PFSK-1 (cell line): Measurements from ENCODE around the gene ANKRD13D.

Experiments used
- POLR2AphosphoS5 ChIP-seq: IDR thresholded peaks from 2 replicates; pipeline ENCODE4 v1.6.1; 2012; ENCODE audit warnings: low read depth, mild to moderate bottlenecking, control low read depth, low read length, moderate library complexity
- TAF1 ChIP-seq: IDR thresholded peaks from 2 replicates; pipeline ENCODE4 v1.6.1; 2012; ENCODE audit warnings: low read length, control low read depth, borderline replicate concordance; ENCODE audit not compliant: insufficient read depth

DNA sequence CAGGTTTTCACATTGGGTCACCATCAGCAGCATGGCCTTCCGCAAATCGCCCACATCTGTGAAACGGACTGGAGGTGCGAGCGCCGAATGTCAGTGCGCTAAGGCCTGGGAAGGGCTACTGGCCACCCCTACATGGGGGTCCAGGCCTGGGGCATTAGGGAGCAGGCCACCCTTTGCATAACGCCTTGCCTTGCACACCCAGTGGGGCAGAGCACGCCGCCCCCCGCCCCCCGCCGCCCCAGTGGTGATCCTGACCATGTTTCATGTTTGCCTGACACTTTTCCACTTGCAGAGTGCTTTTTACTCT lies 20.2 kb upstream of the ANKRD13D start:
- TF ChIP-seq POLR2AphosphoS5 = no peak
- TF ChIP-seq TAF1 = no peak
